Activated CD4-positive, alpha-beta T cell treated with anti-CD3 and anti-CD28 coated beads for 1 hour (primary cell): ENCODE results near the gene MESP1.
A peak's percentile ranks its signal among the peaks of the same experiment; 100 is the strongest.
"Not testable (repeated sequence)": the region's sequence is repeated elsewhere in the genome, so short reads cannot be mapped to it uniquely, and the experiment has no call there.

Experiments used
- DNase-seq: peaks from one replicate; pipeline ENCODE4 v3.0.0-alpha.2; 2020

The MESP1 gene, protein sequence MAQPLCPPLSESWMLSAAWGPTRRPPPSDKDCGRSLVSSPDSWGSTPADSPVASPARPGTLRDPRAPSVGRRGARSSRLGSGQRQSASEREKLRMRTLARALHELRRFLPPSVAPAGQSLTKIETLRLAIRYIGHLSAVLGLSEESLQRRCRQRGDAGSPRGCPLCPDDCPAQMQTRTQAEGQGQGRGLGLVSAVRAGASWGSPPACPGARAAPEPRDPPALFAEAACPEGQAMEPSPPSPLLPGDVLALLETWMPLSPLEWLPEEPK

DNA sequence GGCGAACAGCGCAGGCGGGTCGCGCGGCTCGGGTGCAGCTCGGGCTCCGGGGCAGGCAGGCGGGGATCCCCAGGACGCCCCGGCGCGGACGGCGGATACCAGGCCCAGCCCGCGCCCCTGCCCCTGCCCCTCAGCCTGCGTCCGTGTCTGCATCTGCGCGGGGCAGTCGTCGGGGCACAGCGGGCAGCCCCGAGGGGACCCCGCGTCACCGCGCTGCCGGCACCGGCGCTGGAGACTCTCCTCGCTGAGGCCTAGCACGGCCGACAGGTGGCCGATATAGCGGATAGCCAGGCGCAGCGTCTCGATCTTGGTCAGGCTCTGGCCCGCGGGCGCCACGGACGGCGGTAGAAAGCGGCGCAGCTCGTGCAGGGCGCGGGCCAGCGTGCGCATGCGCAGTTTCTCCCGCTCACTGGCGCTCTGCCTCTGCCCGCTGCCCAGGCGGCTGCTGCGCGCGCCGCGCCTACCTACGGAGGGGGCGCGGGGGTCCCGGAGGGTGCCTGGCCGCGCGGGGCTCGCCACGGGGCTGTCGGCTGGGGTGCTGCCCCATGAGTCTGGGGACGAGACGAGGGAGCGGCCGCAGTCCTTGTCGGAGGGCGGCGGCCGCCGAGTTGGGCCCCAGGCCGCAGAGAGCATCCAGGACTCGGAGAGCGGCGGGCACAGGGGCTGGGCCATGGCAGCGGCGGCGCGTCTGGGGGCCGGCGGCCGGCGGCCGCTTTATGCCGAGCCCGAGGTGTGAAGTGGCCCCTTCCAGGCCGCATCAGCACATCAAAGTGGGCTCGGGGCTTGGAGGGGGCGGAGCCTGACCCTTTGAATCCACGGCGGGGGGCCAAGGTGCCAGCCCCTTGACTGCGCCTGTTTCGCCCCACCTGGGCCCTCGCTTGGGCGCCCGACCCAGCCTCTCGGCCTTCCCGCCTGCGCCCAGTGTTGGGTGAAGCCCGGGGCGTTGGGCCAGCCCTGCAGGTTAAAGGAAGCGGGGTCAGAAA, at the start of gene MESP1:
MESP1 (minus strand) TSS at position 690 of the 983 bp plus-strand sequence; CDS start at position 672, 18 bp downstream.
- DNase-seq, result peak; percentile 81

DNA sequence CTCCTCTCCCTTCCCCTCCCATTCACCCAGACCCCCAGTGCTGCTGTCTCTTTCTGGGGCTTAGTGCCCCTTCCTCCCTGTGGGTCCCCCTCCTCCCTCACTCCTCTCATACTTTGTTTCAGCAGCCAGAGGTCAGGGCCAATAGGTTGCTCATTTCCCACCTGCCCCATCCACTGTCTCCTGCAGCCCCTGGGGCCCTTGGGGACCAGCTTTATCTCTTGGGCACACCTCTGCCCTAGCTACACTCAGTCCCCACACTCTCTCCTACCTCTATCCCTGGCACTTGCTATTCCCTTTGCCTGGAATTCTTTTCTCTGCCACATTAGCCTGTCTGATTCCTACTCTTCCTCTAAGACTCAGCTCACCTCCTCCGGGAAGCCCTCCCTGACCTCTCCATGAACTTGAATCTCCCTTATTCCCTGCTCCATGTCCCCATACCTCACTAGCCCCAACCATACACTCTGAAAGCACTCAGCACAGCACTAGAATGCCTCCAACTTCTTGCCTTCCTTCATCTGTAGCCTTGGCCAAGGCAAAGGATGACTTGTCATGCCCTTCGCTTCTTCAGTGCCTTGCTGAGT, 49.0 kb upstream of the MESP1 start:
- no peak for DNase-seq

DNA sequence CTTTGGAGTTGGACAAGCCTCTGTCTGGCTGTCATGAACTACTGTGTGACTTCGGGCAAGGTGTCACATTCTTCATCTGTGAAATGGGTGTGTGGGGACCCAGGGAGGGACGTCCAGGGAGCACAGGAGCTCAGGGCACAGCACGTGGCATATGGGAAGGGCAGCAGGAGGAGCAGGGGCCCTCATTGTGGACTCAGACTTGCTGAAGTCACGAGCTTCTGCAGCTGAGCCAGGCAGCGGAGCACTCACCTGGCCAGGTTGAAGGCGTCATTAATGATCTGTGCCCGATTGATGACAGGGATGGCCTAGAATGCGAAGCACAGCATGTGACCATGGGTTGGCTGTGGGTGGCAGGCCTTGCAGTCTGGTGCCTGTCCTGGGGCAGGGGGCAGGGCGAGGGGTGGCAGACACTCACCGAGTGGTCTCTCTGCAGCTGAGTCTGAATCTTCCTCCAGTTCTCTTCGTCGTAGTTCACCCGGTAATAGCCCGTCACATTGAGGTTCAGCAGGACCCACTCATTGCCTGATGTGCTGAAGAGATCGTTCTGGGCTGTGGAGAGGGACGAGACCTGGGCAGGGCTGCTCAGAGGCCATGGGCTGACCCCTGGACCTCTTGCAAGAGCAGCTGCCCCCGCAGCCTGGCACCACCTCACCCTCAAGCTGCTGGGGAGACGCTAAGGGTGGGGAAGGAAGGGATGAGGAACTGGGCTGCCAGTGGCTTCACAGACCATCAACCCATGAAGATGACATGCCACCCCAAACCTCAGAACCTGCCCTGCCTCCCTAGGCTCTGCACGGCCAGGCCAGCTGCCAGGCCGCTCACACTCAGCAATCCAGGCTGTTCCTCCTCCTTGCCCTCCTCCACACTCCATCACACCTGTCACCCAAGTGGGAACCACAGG, 48.2 kb upstream of the MESP1 start:
- no peak for DNase-seq

DNA sequence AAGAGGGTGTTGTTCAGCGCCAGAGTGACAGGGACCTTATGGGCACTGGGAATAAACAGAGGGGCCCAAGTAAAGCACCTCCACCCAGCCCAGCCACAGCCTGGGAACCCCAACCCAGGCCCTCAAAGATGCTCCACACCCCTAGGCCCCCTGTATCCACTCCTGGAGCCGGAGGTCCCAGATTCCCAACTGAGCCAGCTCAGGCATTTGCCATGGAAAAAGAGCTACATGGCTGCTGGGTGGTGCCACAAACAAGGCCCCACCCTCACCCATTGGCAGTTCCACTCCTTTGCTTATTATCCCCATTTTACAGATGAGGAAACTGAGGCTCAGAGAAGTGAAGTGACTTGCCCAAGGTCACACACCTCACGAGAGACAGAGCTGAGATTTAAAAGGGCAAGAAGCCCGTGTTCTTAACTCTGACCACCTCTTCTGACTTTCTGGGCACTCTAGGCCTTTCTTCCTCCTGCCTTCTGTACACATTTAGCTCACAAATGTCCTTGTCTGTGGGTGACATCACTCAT, 46.7 kb upstream of the MESP1 start:
- no peak for DNase-seq

DNA sequence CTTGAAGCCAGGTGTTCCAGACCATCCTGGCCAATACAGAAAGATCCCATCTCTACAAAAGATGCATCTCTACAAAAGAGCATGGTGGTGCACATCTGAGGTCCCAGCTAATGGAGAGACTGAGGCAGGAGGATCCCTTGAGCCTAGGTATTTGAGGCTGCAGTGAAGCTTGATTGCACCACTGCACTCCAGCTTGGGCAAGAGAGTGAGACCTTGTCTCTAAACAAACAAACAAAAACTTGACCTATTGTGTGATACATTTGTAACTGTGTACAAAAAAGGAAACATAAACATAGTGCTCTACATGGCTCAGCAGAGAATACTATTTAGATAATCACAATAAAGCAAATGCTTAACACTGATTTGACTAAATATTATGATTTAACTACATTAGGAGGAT, 44.9 kb upstream of the MESP1 start:
- no peak for DNase-seq

DNA sequence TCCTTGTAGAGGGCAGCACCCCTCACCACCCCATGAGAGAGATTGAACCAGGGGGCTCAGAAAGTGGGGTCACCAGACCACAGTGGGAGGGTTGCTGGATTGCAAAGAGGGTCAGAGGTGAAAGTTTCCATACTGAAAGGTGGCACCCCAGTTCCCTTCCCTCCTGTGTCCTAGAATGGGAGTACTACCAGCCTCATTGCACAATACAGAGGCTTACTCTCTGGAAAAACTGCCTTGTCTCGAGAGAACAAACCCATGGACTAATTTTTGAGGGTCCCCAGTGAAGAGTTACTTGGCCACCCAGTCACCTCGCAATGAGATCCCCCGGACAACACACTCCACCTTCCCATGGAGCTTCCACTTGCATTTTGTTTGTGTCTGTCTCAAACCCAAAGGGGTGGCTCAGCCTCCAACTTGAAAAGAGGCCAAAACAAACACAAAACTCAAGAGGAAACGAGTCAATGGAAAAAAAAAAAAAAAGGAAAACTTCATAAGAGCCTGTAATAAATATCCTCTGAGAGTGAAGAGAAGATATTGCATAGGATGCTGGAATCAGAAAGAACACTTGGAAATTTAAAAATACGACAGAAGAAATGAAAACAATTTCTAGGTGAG, 43.7 kb upstream of the MESP1 start:
- no peak for DNase-seq

DNA sequence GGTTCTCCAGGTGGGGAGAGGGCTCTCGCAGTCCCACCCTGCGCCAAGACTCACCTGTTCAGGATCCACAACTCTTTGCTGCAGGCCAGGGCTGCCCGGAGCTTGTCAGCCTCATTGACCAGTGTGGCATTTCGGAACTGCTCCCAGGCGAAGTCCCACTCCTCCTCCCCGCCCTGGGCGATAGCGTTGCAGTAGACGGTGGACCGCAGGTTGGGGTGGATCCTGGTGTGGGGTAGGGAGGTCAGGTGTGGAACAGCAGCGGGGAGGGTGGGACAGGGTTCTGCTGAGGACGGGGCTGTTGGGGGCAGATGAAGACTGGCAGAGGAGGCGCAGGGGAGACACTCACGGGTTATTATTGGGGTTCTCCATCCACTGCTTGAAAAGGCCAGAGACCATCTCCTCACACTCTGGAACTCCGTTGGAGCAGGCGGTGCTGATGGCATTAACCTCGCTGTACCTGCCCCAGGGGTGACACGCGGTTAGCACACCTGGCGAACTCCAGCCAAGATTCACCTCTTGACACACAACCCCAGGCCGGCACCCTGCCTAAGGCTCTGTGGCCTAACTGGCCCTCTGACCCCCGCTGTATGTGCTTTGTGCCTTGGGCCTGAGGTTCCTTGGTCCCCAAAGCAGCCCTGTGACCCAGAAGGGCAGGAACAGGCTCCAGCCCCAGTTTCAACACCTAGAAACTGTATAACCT, 41.2 kb upstream of the MESP1 start:
- no peak for DNase-seq

DNA sequence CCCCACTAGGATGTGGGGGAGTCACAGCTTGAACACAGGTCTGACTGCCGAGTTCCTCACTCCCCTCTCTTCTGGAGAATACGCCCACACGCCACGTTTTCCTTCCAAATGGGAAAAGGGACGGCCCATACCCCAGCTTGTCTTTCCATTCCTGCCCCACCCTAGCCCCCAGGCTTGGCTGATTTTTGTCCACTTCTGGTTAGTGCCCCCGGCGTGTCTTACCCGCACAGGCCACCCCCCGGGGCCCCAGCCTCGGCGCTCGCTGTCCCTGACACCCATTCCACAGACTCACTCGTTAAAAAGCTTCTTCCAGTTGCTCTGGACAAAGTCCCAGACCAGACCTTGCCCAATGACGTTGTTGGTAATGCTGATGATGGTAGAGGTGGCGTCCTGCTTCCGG, 39.6 kb upstream of the MESP1 start:
- DNase-seq, result no peak

DNA sequence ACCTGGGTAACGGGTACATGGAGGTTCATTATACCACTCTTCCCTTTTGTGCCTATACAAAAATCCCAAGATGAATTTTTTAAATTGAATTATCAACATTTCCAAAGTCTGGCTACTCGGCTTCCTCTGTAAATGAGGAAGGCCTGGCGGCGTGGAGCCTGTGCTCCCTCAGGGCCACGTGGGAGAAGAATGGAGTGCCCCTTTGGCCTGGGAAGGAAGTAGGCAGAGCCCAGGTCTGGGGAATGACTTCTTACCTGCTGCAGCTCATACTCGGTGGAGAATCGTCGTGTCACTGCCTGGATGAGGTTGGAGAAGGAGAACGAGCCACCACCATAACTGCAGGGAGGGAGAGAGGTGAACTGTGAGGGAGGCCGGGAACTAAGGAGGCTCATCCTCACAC, 39.2 kb upstream of the MESP1 start:
- DNase-seq, result no peak

DNA sequence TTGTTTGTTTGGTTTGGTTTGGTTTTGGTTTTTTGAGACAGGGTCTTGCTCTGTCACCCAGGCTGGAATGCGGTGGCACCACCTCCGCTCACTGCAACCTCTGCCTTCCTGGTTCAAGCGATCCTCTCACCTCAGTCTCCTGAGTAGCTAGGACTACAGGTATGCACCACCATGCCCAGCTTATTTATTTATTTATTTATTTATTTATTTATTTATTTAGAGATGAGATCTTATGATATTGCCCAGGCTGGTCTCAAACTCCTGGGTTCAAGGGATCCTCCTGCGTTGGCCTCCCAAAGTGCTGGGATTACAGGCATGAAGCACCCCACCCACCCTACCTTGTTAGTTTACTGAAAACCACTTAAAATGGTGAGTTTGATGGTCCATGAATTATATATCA, 37.5 kb upstream of the MESP1 start:
- not testable (repeated sequence) for DNase-seq

DNA sequence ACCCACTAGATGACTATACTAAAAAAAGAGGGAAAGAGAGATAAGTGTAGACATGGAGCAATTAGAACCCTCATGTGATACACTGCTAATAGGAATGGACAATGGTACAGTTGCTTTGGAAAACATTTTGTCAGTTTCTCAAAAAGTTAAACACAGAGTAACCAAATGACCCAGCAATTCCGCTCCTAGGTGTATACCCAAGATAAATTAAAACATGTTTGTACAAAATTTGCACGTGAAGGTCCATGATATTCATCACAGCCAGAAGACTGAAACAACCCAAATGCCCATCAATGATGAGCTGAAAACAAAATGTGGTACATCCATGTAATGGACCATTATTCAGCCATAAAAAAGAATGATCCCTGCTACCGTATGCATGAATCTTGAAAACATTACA, 36.9 kb upstream of the MESP1 start:
- DNase-seq, result no peak

DNA sequence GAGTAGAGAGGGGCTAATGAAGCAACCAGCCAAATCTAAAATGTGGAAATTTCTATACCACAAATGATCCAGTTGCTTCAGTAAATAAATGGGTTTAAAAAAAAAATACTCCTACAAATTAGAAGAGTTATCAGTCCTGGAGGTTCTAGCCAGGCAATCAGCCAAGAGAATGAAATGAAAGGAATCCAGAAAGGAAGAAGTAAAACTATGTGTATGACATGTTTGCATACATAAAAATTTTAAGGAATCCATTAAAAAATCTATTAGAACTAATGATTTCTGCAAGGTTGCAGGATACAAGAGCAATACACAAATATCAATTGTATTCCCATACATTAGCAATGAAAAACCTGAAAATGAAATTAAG, 34.7 kb upstream of the MESP1 start:
- DNase-seq, result no peak

DNA sequence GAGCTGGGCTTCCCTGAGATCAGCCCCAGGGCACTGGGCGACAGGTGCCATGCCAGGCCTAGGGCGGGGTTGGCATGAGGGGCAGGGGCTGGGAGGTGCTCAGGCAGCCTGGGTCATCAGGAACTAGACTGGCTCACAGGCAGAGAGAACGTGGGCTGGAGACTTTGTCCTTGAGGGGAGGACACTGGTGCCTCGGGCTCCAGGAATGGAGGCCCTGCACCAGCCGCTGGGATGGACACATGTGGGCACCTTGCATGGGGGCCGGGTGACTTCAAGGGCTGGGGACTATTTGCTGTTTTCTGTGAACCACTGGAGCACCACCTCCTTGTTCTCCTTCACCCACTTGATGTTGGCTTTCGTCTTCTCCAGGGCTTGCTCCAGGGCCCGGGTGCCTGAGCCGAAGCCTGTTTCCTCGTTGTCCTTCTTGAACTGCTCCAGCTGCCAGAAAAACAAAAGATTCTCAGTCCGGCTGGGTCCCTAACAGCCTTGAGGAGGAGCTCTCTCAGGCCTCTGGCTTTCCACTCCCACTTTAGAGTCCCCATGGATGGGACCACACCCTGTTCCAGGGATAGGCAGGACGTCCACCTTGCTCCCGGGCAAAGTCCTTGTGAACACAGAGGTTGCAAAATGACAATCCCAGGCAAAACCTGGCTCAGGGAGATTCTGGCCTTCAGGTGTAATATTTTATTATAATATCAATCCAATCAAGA, 34.2 kb upstream of the MESP1 start:
- no peak for DNase-seq

DNA sequence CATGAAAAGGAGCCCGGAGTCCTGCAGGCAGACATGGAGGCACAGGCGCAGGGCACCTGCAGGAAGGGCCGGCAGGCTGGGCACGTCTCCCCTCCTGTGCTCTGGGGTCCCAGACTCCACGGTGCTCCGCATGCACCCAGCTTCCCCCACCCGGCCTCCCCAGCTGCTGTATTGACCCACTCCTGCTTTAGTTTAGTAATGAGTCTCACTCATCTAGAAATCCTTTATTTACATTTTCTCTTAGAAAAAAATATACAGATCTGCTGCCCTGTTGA, 33.6 kb upstream of the MESP1 start:
- no peak for DNase-seq

DNA sequence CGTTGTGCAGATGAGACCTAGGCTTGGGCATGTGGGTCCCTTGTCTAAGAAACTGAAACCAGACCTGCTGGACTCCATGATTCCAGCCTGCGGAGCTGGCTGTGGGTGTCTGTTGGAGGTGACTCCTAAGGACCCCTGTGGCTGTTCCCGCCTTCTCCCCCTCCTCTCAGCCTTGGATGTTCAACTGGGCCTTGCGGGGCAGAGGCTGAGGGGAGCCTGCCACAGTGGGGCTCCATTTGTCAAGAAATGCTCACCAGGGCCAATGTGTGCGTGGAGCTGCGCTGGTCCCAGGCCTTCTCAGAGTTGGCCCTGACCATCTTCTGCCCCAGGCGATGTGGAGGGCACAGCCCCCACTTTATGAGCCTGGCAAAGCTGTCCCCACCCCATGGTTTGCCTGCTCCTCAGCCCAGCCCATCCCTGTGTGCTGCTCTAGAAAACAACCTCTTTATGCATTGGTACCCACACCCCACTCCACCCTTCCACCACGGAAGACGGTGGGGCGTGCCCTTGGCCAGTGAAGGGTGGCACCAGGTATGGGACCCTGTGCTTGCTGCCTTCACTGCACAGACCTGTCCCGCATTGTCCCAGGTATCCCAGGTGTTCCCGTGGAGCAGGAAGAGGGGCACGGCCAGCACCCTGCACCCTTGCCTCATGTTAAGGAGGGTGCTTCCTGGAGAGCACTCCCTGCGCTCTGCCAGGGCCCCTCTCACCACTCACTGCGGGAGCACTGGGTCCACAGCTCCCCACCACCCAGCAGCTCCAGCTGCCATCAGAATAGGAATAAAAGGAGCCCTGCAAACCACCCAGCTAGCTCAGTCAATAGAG, 33.0 kb upstream of the MESP1 start:
- DNase-seq, result no peak

DNA sequence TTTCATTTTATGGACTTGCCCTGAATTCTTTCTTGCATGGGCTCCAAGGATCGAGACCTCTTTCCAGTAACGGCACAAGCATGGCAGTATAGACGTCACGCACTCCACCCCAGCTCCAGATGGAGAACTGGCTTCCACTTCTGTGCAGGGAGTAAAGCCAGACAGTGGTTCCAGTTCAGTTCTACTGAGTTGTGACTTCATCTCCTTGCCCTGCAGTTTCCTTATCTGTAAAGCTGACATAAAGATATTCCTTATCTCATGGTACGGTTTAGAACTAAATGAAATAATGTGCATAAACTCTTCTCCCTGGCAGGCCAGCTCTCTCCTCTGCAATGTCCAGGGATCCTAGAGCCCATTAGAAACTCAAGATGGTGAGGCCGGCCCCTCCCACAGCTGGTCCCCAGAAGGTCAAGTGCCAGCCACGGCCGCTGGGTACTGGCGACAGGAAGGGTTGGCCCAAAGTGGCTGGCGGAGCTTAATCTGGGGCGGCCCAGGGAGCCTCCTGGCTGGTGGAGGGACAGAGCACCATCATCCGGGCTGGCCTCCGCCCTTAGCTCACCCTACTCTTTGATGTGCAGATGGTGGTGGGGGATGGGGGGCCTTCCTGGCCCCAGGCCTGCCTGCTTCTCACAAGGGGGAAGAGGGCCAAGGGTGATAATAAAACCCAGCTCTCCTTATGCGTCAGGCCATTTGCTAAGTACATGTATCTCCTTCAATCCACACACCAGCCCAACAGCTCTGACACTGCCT, 32.2 kb upstream of the MESP1 start:
- DNase-seq, result no peak

DNA sequence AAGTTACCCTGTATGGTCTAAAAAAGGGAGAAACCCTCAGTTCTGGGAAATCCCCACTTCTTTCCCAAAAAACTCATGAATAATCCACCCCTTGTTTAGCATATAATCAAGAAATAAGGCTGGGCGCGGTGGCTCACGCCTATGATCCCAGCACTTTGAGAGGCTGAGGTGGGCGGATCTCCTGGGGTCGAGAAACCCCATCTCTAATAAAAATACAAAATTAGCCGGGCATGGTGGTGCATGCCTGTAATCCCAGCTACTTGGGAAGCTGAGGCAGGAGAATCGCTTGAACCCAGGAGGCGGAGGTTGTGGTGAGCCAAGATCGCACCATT, 31.5 kb upstream of the MESP1 start:
- not testable (repeated sequence) for DNase-seq

DNA sequence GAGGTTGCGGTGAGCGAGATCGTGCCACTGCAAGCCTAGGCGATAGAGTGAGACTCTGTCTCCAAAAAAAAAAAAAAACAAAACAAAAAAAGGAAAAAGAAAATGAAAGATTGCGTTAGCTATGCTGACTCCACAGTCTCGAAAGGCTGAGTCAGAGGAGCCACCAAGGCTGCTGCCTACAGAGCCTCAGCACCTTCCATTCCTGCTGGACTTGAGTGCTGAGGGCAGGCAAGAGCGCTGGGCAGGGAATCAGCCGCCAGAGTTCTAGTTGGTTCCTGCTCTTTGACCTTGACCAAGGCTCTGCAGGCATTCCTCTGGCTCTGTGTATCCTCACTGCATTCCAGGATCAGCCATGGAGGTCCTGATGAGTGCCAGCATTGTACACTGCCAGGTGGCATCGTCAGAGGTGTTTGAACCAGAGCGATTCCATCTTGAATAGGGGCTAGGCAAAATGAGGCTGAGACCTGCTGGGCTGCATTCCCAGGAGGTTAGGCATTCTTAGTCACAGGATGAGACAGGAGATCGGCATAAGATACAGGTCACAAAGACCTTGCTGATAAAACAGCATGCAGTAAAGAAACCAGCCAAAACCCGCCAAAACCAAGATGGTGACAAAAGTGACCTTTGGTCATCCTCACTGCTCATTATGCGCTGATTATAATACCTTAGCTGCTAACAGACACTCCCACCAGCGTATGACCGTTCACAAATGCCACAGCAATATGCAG, 31.0 kb upstream of the MESP1 start:
- no peak for DNase-seq

DNA sequence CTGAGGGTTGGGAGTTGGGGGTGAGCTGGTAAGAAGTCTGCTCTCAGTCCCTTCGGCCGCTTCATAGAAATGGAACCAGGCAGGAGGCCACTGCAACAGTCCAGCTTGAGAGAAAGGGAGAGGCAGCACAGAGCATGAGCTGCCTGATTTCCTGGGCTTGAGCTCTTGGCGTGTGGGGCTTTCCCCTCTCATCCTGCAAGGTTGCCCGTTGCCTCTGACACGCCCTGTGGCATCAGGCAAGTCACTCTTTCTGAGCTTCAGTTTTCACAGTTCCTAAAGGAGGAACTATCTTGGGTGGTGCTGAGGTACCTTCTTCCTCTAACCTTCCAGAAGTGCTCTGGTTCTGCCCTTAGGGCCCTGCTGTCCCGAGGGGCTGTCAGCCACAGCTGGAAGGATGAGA, 30.0 kb upstream of the MESP1 start:
- DNase-seq, result no peak
